Measurements from ENCODE around the gene GEN1.

GEN1 gene

GRCh38 chr2:17747684-17748452, 6.1 kb upstream of the GEN1 start:
- no peaks in the 10 kb centered on the region for H4K20me1 ChIP-seq (ENCODE audit: low read depth, low read length)
- no peaks in the 10 kb centered on the region for H3K9me3 ChIP-seq (ENCODE audit: insufficient read depth, low read length)
- H3K36me3 ChIP-seq (ENCODE audit: low read length), result peaks cover 28% of the 10 kb centered on the region; the same call in 1 of the 2 replicates
- no peaks in the 10 kb centered on the region for H3K27me3 ChIP-seq (ENCODE audit: low read length)
- no peak overlapping the region for H3K4me3 ChIP-seq (ENCODE audit: insufficient read depth, low read length, poor library complexity, severe bottlenecking)
- no peaks in the 10 kb centered on the region for H3K9me2 ChIP-seq (replicated peaks; ENCODE audit: insufficient read depth, low read length)
- no peak overlapping the region for H2AFZ ChIP-seq (ENCODE audit: low read depth, low read length, severe bottlenecking)
- peaks cover 69% of the 10 kb centered on the region for H3K79me2 ChIP-seq (ENCODE audit: insufficient read depth, low read length)
- H3K4me2 ChIP-seq (ENCODE audit: low read depth, low read length, poor library complexity, severe bottlenecking), result no peak overlapping the region
- H3F3A ChIP-seq (ENCODE audit: insufficient read depth), result peaks cover 27% of the 10 kb centered on the region
- H3K9ac ChIP-seq (ENCODE audit: low read length), result no peak overlapping the region
- TF ChIP-seq CTCF (IDR thresholded peaks at IDR 0.05; ENCODE audit: insufficient read depth, low read length, poor library complexity, severe bottlenecking) (no peak), EZH2phosphoT487 (conservative IDR thresholded peaks at IDR 0.05; ENCODE audit: low read length) (no peak)
- H3K27ac ChIP-seq (ENCODE audit: low read depth, low read length), result no peak overlapping the region

GRCh38 chr2:17748745-17749144, 5.2 kb upstream of the GEN1 start:
- H3K27ac ChIP-seq (ENCODE audit: low read depth, low read length), result no peak overlapping the region
- H3K79me2 ChIP-seq (ENCODE audit: insufficient read depth, low read length), result peaks cover 75% of the 10 kb centered on the region
- H3K27me3 ChIP-seq (ENCODE audit: low read length), result no peaks in the 10 kb centered on the region
- H3K9me3 ChIP-seq (ENCODE audit: insufficient read depth, low read length), result no peaks in the 10 kb centered on the region
- no peak overlapping the region for H2AFZ ChIP-seq (ENCODE audit: low read depth, low read length, severe bottlenecking)
- TF ChIP-seq CTCF (IDR thresholded peaks at IDR 0.05; ENCODE audit: insufficient read depth, low read length, poor library complexity, severe bottlenecking), result no peak
- no peak overlapping the region for H3K4me3 ChIP-seq (ENCODE audit: insufficient read depth, low read length, poor library complexity, severe bottlenecking)
- H4K20me1 ChIP-seq (ENCODE audit: low read depth, low read length), result no peaks in the 10 kb centered on the region
- H3K4me2 ChIP-seq (ENCODE audit: low read depth, low read length, poor library complexity, severe bottlenecking), result no peak overlapping the region
- peaks cover 26% of the 10 kb centered on the region for H3F3A ChIP-seq (ENCODE audit: insufficient read depth)
- H3K36me3 ChIP-seq (ENCODE audit: low read length), result peaks cover 22% of the 10 kb centered on the region; the same call in 1 of the 2 replicates
- H3K9me2 ChIP-seq (replicated peaks; ENCODE audit: insufficient read depth, low read length), result no peaks in the 10 kb centered on the region
- H3K9ac ChIP-seq (ENCODE audit: low read length), result no peak overlapping the region

- H4K20me1 ChIP-seq (ENCODE audit: low read depth, low read length), result peaks cover 2% of the 10 kb centered on the region; the same call in 1 of the 2 replicates
- peaks cover 13% of the 10 kb centered on the region; the same call in 1 of the 2 replicates for H3K36me3 ChIP-seq (ENCODE audit: low read length)
- peak overlapping the region; percentile 15 for H3K9ac ChIP-seq (ENCODE audit: low read length)
- peak overlapping the region; percentile 30 for H3K27ac ChIP-seq (ENCODE audit: low read depth, low read length)
- TF ChIP-seq EZH2phosphoT487 (conservative IDR thresholded peaks at IDR 0.05; ENCODE audit: low read length) (no peak), CTCF (IDR thresholded peaks at IDR 0.05; ENCODE audit: insufficient read depth, low read length, poor library complexity, severe bottlenecking) (no peak)
- H3K4me3 ChIP-seq (ENCODE audit: insufficient read depth, low read length, poor library complexity, severe bottlenecking), result peak overlapping the region; percentile 9
- no peaks in the 10 kb centered on the region for H3K9me2 ChIP-seq (replicated peaks; ENCODE audit: insufficient read depth, low read length)
- peaks cover 26% of the 10 kb centered on the region for H3F3A ChIP-seq (ENCODE audit: insufficient read depth)
- H2AFZ ChIP-seq (ENCODE audit: low read depth, low read length, severe bottlenecking), result no peak overlapping the region
- peak overlapping the region; percentile 99 for H3K4me2 ChIP-seq (ENCODE audit: low read depth, low read length, poor library complexity, severe bottlenecking)
- no peaks in the 10 kb centered on the region for H3K27me3 ChIP-seq (ENCODE audit: low read length)
- H3K9me3 ChIP-seq (ENCODE audit: insufficient read depth, low read length), result no peaks in the 10 kb centered on the region
- H3K79me2 ChIP-seq (ENCODE audit: insufficient read depth, low read length), result peaks cover 84% of the 10 kb centered on the region
Measured at GRCh38 chr2:17749753-17750438, 4.0 kb upstream of the GEN1 start.
